Endothelial cell of umbilical vein (primary cell): ENCODE measurements around the gene ADAM10. TPM values are rescaled to one million over a fixed set of nuclear protein-coding genes. Genes with fewer than 3 reads are reported as not detected.

Experiments used
- BruUV-seq: library from RNA; stranded (reverse); fragments of 400-500 nt; replicated peaks from 2 replicates; lab custom pipeline; 2021; lab: Mats Ljungman, UMichigan
- CTCF ChIA-PET: fragments of 300-600, 350-600 bp; sonication (Branson Sonifier 250); formaldehyde crosslinking; loops from one replicate; lab custom pipeline; 2021; ENCODE audit warnings: antibody characterized with exemption, inconsistent platforms; lab: Charles Lee
- POLR2A ChIA-PET: fragments of 300-600, 350-600 bp; sonication (Branson Sonifier 250); formaldehyde crosslinking; loops from one replicate; lab custom pipeline; 2021; ENCODE audit warnings: antibody characterized with exemption, inconsistent platforms; lab: Charles Lee
- DNase-seq: peaks from one replicate; pipeline ENCODE4 v3.0.0-alpha.2; 2011; ENCODE audit warnings: low read depth, low spot score
- FAIRE-seq: peaks from 2 replicates; lab custom pipeline; 2011; peaks lifted over from hg19 to GRCh38; lab: Jason Lieb, UNC
- H2AFZ ChIP-seq: 2 replicates; pipeline ENCODE4 v1.6.0; 2012; ENCODE audit warnings: low read depth, low read length, control low read depth, inconsistent platforms
- H3K27ac ChIP-seq: 2 replicates; pipeline ENCODE4 v1.5.1; 2011; ENCODE audit warnings: low read depth, mild to moderate bottlenecking, control low read depth, low read length, moderate library complexity; ENCODE audit not compliant: insufficient read depth
- H3K27me3 ChIP-seq, 2 experiments: 2 replicates each; pipeline versions ENCODE4 v1.6.0 to v1.6.1; 2011; ENCODE audit warnings: low read length in 2 of 2, mixed read lengths in 1 of 2; ENCODE audit not compliant: control insufficient read depth in 2 of 2, insufficient read depth in 2 of 2
- H3K36me3 ChIP-seq, 2 experiments: 2 replicates in 1 of 2; 3 replicates in 1 of 2; pipeline ENCODE4 v1.5.1; 2011; ENCODE audit warnings: low read length in 2 of 2, mild to moderate bottlenecking in 1 of 2, moderate library complexity in 1 of 2; ENCODE audit not compliant: control insufficient read depth in 2 of 2, insufficient read depth in 2 of 2; ENCODE audit errors: extremely low read depth in 1 of 2
- H3K4me1 ChIP-seq: 3 replicates; pipeline ENCODE4 v1.5.1; 2011; ENCODE audit warnings: mild to moderate bottlenecking, low read length; ENCODE audit not compliant: control insufficient read depth, insufficient read depth; ENCODE audit errors: extremely low read depth
- H3K4me2 ChIP-seq: 2 replicates; pipeline ENCODE4 v1.6.1; 2011; ENCODE audit warnings: low read length, control low read depth, mixed read lengths; ENCODE audit not compliant: insufficient read depth
- H3K4me3 ChIP-seq, 3 experiments: fragments of 200-600 bp in 1 of 3; sonication (generic), shearing (Covaris generic) in 1 of 3; replicated peaks in 1 of 3; 2 replicates each; pipeline ENCODE4 v1.5.1; 2011 to 2016; ENCODE audit warnings: control low read depth in 3 of 3, low read length in 3 of 3, mild to moderate bottlenecking in 2 of 3, inconsistent platforms in 1 of 3, low read depth in 1 of 3, moderate library complexity in 1 of 3; ENCODE audit not compliant: insufficient read depth in 1 of 3
- H3K79me2 ChIP-seq: 2 replicates; pipeline ENCODE4 v1.6.0; 2012; ENCODE audit warnings: low read length, inconsistent platforms; ENCODE audit not compliant: control insufficient read depth, insufficient read depth
- H3K9ac ChIP-seq: replicated peaks from 2 replicates; pipeline ENCODE3; 2011; ENCODE audit warnings: low read length, control low read depth; ENCODE audit not compliant: insufficient read depth; ENCODE audit errors: extremely low read depth
- H3K9me1 ChIP-seq: replicated peaks from 3 replicates; pipeline ENCODE4 v1.6.0; 2011; ENCODE audit warnings: mild to moderate bottlenecking, low read length; ENCODE audit not compliant: control insufficient read depth, insufficient read depth; ENCODE audit errors: extremely low read depth
- H3K9me3 ChIP-seq: replicated peaks from 2 replicates; pipeline ENCODE4 v1.5.1; 2012; ENCODE audit warnings: low read length, inconsistent platforms; ENCODE audit not compliant: control insufficient read depth, insufficient read depth
- H4K20me1 ChIP-seq: replicated peaks from 2 replicates; pipeline ENCODE3; 2011; ENCODE audit warnings: mild to moderate bottlenecking, low read length; ENCODE audit not compliant: control insufficient read depth, insufficient read depth; ENCODE audit errors: extremely low read depth
- EZH2 ChIP-seq: IDR thresholded peaks from 2 replicates; pipeline ENCODE4 v1.6.1; 2012; ENCODE audit warnings: borderline replicate concordance, low read depth, mild to moderate bottlenecking, moderate library complexity, low read length, inconsistent platforms; ENCODE audit not compliant: severe bottlenecking
- FOS ChIP-seq: IDR thresholded peaks from 2 replicates; pipeline ENCODE4 v1.6.1; 2011; ENCODE audit warnings: mild to moderate bottlenecking, low read length, moderate library complexity, borderline replicate concordance; ENCODE audit not compliant: insufficient read depth
- GATA2 ChIP-seq: IDR thresholded peaks from 2 replicates; pipeline ENCODE4 v1.7.0; 2011; ENCODE audit warnings: low read depth, mild to moderate bottlenecking, moderate library complexity, mixed read lengths, low read length; ENCODE audit not compliant: insufficient read length, insufficient read depth
- JUN ChIP-seq: IDR thresholded peaks from 2 replicates; pipeline ENCODE4 v1.6.1; 2011; ENCODE audit warnings: borderline replicate concordance, low read depth; ENCODE audit not compliant: insufficient read length, insufficient read depth
- MYC ChIP-seq: IDR thresholded peaks from one replicate; pipeline ENCODE4 v1.6.1; 2011; ENCODE audit warnings: mild to moderate bottlenecking, low read depth, low read length
- POLR2A ChIP-seq: IDR thresholded peaks from 2 replicates; pipeline ENCODE4 v1.6.1; 2012; ENCODE audit warnings: low read depth, mild to moderate bottlenecking, control low read depth, low read length
- POLR2AphosphoS5 ChIP-seq: IDR thresholded peaks from 2 replicates; pipeline ENCODE4 v1.6.1; 2012; ENCODE audit warnings: low read depth, mild to moderate bottlenecking, control low read depth, low read length, moderate library complexity; ENCODE audit not compliant: insufficient read depth
- dilution Hi-C: fragments of 300-500 bp; cut with MboI; formaldehyde crosslinking; loops from one replicate; pipeline ENCODE4 v1.15.0; 2019; ENCODE audit warnings: low sequenced_read_pairs; ENCODE audit not compliant: extremely low pct_ligation_motif_present
- intact Hi-C: fragments of 100-400 bp; cut with micrococcal nuclease; formaldehyde crosslinking; loops from one replicate; pipeline ENCODE4 v1.10.0; 2022
- polyA plus RNA-seq, 4 experiments: library from polyadenylated mRNA; depleted of rRNA in 3 of 4; stranded (reverse) in 3 of 4; unstranded in 1 of 4; fragments of >200 nt; gene quantifications; 2 replicates each; pipeline versions ENCODE4 v1.2.1 to v1.2.3, GENCODE V29; 2011 to 2012; ENCODE audit warnings: missing spikeins in 1 of 4
- total RNA-seq: library from RNA; stranded (reverse); gene quantifications from 2 replicates; pipeline ENCODE4 v1.2.3, GENCODE V29; 2021
- TF ChIP-seq, protein P1 (sequence below): IDR thresholded peaks from 2 replicates; pipeline ENCODE4 v1.6.1; 2011; ENCODE audit not compliant: insufficient read depth, insufficient read length
- TF ChIP-seq, protein P2 (sequence below), 2 donors: IDR thresholded peaks; 1 replicate in 1 of 2; 2 replicates in 1 of 2; pipeline ENCODE4 v1.5.1; 2011; ENCODE audit warnings: low read length in 2 of 2, mild to moderate bottlenecking in 2 of 2, moderate library complexity in 2 of 2, control low read depth in 1 of 2, inconsistent platforms in 1 of 2, low read depth in 1 of 2; ENCODE audit not compliant: insufficient read depth in 1 of 2; ENCODE audit errors: extremely low read depth in 1 of 2

Gene ADAM10
- total and polyA plus RNA-seq, 2 donors (not counting 3 experiments of a cell fraction or from before 2014, with no cell fraction given): 91.3 to 203 TPM

DNA sequence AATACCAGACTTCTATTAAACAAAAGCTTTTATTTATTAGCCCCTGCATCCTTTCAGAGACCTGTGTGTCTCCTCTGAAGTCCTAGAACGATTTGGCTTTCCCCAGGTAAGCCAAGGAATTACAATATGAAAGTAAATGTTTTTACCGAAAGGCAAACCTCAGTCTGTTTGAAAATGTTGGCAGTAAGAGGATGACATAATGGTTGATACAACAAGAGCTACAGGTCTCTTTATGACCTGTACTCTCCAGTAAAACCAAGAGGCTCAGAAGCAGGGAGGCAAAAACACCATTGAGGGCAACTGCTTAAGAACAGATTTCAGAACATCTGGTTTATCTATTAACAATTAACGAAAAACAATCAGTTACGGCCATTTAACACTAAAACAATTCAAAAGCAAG is 107.8 kb downstream of the ADAM10 start:
- no TSS peak for BruUV-seq
- dilution Hi-C loops: no loop called here

More for the DNA sequence above, 107.8 kb downstream of the ADAM10 start:
- Histone ChIP-seq H3K9me1 (peaks cover 4% of the 10 kb centered on the region), H3K9ac (no peak overlapping the region), H3K4me1 (no peaks in the 10 kb centered on the region), H3K27ac (no peak overlapping the region), H2AFZ (no peak overlapping the region), H3K4me3 (no peak overlapping the region), H3K4me2 (no peak overlapping the region), H3K27me3 (no peaks in the 10 kb centered on the region), H3K9me3 (no peaks in the 10 kb centered on the region), H3K36me3 (peaks cover 1 to 2% of the 10 kb centered on the region in 2 experiments), H4K20me1 (no peaks in the 10 kb centered on the region), H3K79me2 (no peaks in the 10 kb centered on the region)
- DNase-seq (no peak), FAIRE-seq (no peak)
- TF ChIP-seq JUN: no peak
- TF ChIP-seq EZH2: no peak
- no peak for TF ChIP-seq MYC
- TF ChIP-seq, protein P1, sequence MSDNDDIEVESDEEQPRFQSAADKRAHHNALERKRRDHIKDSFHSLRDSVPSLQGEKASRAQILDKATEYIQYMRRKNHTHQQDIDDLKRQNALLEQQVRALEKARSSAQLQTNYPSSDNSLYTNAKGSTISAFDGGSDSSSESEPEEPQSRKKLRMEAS: no peak
- no peak for TF ChIP-seq FOS
- TF ChIP-seq POLR2A: no peak
- TF ChIP-seq GATA2: no peak
- TF ChIP-seq POLR2AphosphoS5: no peak
- TF ChIP-seq, protein P2, sequence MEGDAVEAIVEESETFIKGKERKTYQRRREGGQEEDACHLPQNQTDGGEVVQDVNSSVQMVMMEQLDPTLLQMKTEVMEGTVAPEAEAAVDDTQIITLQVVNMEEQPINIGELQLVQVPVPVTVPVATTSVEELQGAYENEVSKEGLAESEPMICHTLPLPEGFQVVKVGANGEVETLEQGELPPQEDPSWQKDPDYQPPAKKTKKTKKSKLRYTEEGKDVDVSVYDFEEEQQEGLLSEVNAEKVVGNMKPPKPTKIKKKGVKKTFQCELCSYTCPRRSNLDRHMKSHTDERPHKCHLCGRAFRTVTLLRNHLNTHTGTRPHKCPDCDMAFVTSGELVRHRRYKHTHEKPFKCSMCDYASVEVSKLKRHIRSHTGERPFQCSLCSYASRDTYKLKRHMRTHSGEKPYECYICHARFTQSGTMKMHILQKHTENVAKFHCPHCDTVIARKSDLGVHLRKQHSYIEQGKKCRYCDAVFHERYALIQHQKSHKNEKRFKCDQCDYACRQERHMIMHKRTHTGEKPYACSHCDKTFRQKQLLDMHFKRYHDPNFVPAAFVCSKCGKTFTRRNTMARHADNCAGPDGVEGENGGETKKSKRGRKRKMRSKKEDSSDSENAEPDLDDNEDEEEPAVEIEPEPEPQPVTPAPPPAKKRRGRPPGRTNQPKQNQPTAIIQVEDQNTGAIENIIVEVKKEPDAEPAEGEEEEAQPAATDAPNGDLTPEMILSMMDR (IDR thresholded peaks at IDR 0.05; ENCODE audit: extremely low read depth in 1 of 2, insufficient read depth in 1 of 2, low read depth in 1 of 2, low read length in 2 of 2): no peak
- intact Hi-C loops: no loop called here
- POLR2A ChIA-PET: no interaction called here
- CTCF ChIA-PET: interaction anchor here (1.7 kb wide), 1 partner anchor 129 kb away, joined by 3 read pairs; the partner anchor contains the start of gene MINDY2
